ENCODE data around the gene SPPL2B.

Gene SPPL2B

GRCh38 chr19:2303211-2303798 lies 25.2 kb upstream of the SPPL2B start:
- TF ChIP-seq CTCF (IDR thresholded peaks at IDR 0.05; ENCODE audit: low read length, missing control alignments), result no peak
- H3K4me3 ChIP-seq (replicated peaks; ENCODE audit: low read depth, low read length), result no peak overlapping the region
- DNase-seq (ENCODE audit: low read depth), result no peak

GRCh38 chr19:2305452-2306280 lies 22.8 kb upstream of the SPPL2B start:
- no peak for DNase-seq (ENCODE audit: low read depth)
- TF ChIP-seq CTCF (IDR thresholded peaks at IDR 0.05; ENCODE audit: low read length, missing control alignments), result no peak
- no peak overlapping the region for H3K4me3 ChIP-seq (replicated peaks; ENCODE audit: low read depth, low read length)

- H3K4me3 ChIP-seq (replicated peaks; ENCODE audit: low read depth, low read length), result no peak overlapping the region
- TF ChIP-seq CTCF (IDR thresholded peaks at IDR 0.05; ENCODE audit: low read length, missing control alignments), result no peak
- DNase-seq (ENCODE audit: low read depth), result no peak
Observed at GRCh38 chr19:2306281-2306806, 22.1 kb upstream of the SPPL2B start.

- no peak for TF ChIP-seq CTCF (IDR thresholded peaks at IDR 0.05; ENCODE audit: low read length, missing control alignments)
- H3K4me3 ChIP-seq (replicated peaks; ENCODE audit: low read depth, low read length), result no peak overlapping the region
- no peak for DNase-seq (ENCODE audit: low read depth)
Observed at GRCh38 chr19:2306971-2307370, 21.5 kb upstream of the SPPL2B start.

- TF ChIP-seq CTCF (IDR thresholded peaks at IDR 0.05; ENCODE audit: low read length, missing control alignments), result no peak
- no peak for DNase-seq (ENCODE audit: low read depth)
- H3K4me3 ChIP-seq (replicated peaks; ENCODE audit: low read depth, low read length), result no peak overlapping the region
Observed at GRCh38 chr19:2307518-2308012, 20.9 kb upstream of the SPPL2B start.

GRCh38 chr19:2308114-2308556 lies 20.3 kb upstream of the SPPL2B start, which contains the start of gene LINGO3:
TSS of gene LINGO3 (minus strand) at chr19:2308154. CDS start at chr19:2291776, 16,378 bp downstream.
- no peak for TF ChIP-seq CTCF (IDR thresholded peaks at IDR 0.05; ENCODE audit: low read length, missing control alignments)
- H3K4me3 ChIP-seq (replicated peaks; ENCODE audit: low read depth, low read length), result no peak within 1 kb of the TSS
- no peak for DNase-seq (ENCODE audit: low read depth)

All from fibroblast of pulmonary artery (primary cell).